Measurements from ENCODE around the gene RTN1.

RTN1 gene

DNA sequence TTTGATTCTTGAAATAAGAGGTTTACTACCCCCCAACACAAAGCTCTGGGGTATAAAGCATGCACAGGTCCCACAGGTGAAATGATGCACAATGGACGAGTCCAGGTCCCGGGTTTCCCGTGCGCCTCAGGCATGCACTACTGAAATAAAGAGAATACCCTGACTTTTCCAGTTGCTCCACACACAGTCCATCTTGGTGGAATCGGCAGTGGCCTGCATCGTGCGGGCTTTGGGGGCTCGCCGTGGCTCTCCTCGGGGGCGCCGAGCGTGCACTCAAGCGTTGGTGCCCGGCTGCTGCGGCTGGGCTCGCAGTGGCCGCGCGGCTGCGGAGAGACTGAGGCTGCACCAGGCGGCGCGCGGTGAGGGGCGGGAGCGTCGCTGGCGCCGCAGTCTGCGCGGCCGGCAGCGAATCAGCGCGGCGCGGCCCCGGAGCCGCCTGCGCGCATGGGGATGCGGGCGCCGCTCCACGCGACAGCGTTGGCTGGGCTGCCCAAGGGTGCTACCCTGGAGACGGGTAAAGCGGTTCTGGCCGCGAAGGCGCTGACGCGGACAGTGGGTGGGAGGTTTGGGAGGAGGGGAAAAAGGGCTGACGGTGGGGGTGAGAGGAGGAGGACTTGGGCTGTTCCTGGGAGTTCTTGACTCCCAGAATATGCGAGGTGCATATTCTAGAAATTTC is 240.2 kb downstream of the RTN1 start:
- peak; percentile 37 for DNase-seq (ENCODE audit: low read depth, low spot score)

DNA sequence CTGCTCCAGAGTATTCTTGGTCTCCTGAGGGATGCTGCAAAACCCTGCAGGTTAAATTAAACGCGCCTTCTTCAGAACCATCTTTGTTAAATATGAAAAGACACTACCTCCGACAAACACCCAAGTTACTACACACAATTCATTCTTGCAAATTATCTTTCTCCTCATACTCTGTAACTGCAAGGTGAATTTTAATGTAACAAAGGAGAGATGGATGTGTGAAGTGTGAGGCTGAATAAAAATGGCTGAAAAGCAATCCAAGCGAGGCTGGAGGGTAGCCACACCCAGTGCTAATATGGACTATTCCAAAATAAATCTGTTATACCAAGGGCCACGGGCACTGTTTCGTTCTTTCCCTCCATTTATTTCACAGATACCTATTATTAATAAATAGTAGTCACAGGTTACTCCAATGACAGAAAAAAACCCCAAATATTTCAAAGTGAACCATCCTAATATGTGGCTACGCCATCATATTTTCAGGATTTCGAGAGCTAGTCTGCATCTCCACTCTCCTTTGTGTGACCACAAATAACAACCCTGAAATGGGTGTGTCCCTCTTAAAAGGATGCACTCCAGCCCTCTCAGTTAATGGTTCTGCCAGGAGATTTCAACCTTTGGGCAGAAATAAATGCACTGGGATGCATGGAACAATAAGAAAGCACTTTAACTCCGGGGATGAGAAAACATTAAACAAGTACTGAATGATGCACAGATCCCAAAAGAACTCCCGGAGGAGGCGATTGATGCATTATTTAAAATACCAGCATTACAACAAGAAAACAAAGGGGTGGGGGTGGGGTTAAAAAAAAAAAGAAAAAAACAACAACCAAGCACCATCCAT is 240.9 kb downstream of the RTN1 start:
- DNase-seq (ENCODE audit: low read depth, low spot score) = no peak

DNA sequence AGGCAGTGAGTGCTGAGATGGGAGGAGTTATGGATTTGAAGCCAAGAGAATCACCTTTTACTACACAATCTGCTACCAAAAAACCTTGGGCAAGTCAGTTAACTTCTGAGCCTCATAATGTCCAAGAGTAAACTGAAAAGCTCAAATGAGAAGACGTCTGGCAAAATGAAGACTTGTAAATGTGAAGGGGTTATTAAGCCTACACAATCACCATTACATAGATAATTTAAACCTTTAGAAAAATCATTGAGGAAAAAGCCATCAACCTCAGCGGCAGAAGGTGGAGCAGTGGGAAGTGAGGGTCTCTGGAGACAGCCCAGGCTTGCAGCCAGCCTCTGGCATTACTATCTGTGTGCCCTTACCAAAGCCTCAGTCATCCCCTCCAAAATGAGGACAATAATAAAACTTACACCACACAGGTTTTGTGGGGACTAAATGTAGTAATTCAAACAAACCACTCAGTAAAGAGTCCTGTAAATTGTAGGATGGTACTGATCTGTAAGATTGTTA is 243.5 kb downstream of the RTN1 start:
- DNase-seq (ENCODE audit: low read depth, low spot score) = no peak

DNA sequence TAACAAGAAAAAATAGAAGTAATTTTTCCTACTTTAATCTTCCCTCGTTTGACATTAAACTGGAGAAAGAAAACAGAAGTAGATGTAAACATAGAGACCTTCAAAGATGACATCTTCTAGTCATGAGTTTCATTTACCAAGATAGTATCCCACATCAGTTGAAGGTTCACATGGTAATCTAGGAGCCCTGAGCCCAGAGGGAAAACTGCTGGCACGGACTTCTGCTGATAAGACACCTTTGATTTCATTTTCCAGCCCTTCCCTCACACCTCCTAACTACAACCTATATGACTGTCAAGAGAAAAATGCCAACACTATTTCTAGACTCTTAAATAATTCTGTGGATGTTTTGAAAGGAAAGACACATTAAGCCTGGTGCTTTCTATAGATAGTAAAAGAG is 247.9 kb downstream of the RTN1 start:
- DNase-seq (ENCODE audit: low read depth, low spot score) = no peak

DNA sequence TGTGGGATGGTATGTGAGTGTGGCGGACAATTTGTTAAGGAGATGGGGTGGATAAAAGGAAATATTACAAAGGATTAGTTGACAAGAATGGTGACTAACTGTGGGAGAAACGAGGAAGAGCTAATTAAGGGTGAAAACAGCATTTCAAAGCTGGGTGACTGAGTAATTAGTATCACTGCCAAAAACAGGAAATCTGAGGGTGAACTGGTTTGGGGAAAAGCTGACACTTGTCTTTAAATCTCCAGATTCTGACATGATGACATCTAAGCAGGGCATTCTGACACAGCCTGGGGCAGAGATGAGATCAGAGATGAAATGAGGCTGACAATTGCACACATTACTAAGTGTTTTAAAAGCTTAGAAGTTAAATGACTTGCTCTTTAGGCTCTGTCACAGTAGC is 251.5 kb downstream of the RTN1 start:
- no peak for DNase-seq (ENCODE audit: low read depth, low spot score)

- no peak for DNase-seq (ENCODE audit: low read depth, low spot score)
Measured at GRCh38 chr14:59601056-59601455, 269.5 kb downstream of the RTN1 start.

GRCh38 chr14:59600211-59600945 is 270.2 kb downstream of the RTN1 start:
- DNase-seq (ENCODE audit: low read depth, low spot score) = no peak

DNA sequence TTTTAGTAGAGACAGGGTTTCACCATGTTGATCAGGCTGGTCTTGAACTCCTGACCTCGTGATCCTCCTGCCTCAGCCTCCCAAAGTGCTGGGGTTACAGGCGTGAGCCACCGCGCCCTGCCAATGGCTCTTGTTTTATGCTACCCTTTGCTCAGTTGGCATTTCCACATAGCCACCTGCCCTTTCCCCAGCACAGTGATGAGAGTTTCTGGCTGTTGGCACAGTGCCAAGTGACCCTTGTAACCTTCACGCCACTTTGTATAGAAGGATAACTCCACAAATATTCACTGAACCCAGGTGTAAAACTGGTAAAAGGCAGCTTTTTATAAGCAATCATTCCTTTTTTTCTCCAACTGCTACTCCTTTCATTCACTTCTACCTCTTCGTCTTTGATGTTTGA is 275.5 kb downstream of the RTN1 start:
- no peak for DNase-seq (ENCODE audit: low read depth, low spot score)

- DNase-seq (ENCODE audit: low read depth, low spot score) = no peak
Measured at GRCh38 chr14:59591641-59592370, 278.8 kb downstream of the RTN1 start.

- DNase-seq (ENCODE audit: low read depth, low spot score) = no peak
Measured at GRCh38 chr14:59588101-59588500, 282.5 kb downstream of the RTN1 start.

DNA sequence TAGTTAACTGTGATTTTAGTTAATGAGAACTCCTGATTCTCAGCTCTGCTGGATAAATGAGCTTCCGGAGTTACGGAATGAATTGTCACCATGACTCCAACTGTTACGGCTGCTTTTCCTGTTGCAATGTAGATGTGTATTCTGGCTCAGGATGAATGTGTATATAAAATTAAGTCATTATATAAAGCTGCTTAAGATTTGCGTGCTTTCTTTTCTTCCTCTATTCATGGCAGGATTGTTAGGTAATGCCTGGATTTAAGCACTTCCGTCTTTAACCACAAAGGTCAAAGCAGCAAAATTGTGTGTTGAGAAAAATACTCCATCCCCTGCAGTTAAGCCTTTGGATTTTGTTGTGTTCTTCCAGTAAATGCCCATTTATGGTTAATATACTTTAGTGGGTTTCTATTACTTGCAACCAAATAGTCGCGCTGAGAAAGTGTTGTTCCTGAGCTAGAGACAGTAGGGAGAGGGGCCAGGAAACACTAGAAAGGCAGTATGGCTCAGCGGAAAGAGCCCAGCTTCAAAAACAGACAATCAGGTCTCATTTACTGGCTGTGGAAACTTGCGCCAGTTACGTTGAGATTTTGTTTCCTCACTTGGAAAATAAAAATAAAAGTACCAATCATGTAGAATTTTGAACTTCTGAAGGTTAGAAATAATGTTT is 284.6 kb downstream of the RTN1 start:
- no peak for DNase-seq (ENCODE audit: low read depth, low spot score)

GRCh38 chr14:59583755-59584154 is 286.8 kb downstream of the RTN1 start:
- peak; percentile 11 for DNase-seq (ENCODE audit: low read depth, low spot score)

DNA sequence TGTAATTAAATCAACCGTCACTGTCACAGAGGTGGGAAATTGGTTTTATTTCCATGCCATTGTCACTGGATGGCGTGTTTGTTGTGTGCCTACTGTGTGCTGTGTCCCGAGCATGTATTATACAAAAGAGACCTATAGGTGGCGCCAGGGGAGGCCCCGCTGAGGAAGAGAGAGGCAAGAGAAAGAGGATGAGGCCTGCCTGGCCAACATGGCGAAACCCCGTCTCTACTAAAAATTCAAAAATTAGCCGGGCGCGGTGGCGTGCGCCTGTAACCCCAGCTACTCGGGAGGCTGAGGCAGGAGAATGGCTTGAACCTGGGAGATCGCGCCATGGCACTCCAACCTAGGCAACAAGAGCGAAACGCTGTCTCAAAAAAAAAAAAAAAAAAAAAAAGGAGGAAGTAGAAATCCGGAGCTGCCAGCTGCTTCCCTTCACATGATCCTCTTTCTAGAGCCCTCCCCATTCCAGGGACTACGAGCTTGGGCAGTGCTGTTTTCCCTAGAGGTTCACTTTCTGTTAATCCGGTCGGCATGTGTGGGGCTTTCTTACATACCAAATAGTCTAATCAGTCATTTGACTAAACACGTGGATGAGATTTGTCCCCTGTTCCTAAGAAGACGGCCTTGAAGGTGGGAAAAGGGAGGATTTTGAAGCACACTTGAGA is 287.6 kb downstream of the RTN1 start:
- DNase-seq (ENCODE audit: low read depth, low spot score) = no peak

- no peak for DNase-seq (ENCODE audit: low read depth, low spot score)
Measured at GRCh38 chr14:59582161-59582560, 288.4 kb downstream of the RTN1 start.

- no peak for DNase-seq (ENCODE audit: low read depth, low spot score)
Measured at GRCh38 chr14:59580911-59581310, 289.7 kb downstream of the RTN1 start.

DNA sequence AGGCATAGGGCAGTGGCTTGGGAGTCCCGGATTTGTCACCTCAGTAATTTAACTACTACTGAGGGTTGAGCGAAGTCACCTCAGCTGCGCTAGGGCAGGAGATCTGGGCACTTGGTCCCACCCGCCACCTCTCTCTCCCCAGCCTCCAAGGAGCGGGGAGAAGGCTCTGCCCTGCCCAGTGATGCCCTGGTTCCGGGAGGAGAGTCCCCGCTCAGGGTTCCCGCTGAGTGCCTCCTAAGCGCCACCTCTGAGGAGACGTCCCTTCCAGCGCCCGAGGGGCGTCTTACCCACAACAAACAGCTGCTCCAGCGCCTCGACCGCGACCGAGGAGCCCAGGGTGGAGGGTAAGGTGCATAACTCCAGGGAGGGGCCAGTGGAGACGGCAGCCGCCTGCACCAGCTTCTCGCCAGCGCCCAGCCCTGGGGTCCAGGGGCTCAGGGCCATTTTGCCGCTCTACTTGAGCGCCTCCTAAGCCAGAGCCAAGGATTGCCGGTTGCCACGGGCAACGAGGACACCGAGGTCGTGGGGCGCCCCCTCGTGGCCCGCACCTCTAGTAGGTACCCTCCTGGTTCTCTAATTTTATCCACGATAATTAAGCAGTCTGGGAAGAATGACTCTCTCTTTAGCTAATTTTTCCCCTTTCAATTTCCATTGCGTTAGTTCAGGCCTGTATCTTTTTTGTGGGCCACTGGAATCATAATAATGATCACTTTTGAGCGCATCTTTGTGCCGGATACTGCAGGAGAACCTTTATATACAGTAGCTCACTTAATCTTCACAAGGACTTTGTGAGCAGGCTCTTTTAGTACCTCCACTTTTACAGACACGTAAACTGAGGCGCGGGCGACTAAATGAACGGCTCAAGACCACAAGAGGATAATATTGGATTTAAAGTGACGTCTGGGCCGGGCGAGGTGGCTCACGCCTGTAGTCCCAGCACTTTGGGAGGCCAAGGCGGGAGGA is 294.0 kb downstream of the RTN1 start, which contains the start of gene CCDC175:
CCDC175 (minus strand) TSS at position 481 of the 963 bp plus-strand sequence; CDS start at position 444, 37 bp downstream.
- peak; percentile 92 for DNase-seq (ENCODE audit: low read depth, low spot score)

DNA sequence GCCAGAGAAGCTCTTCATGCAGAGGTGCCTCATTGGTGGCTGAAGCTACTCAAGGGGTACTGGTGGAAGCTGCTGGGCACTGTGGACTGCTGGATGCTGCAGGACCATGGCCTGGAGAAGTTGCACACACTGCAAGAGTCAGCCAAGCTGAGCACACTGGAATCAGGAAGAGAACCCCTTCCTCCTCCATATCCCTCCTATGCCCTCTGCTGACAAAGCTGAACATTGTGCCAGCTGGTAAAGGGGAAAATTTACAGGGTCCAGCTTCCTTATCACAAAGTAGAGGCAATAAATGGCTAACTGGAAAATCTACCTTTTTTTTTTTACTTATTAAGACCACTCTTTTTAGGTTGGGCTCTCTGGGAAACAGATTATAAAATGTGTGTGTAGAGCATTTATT is 300.5 kb downstream of the RTN1 start:
- DNase-seq (ENCODE audit: low read depth, low spot score) = no peak

GRCh38 chr14:59566725-59567124 is 303.9 kb downstream of the RTN1 start:
- no peak for DNase-seq (ENCODE audit: low read depth, low spot score)

DNA sequence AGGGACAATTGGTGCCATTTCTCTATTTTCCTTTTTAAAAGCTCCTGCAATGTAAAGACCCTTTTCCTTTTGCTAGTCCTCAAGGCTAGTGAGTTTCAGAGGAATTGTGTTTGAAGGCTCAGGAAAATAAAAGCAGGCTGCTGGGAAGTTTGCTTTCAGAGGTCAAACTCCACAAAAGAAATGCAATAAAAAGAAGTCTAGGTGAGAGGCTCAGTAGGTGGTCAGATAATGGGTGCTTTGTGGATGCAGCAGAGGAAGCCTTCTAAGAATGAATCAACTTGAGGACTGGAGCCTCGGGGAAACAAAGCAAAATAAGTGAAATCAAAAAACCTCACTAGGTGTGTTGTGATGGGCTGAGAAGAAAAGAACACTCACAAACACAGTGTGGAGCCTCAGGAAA is 304.3 kb downstream of the RTN1 start:
- DNase-seq (ENCODE audit: low read depth, low spot score) = peak; percentile 26

Measured in ELF-1 (cell line).